Rectal smooth muscle tissue (tissue), 1 donor: Measurements from ENCODE around the gene ZNF552.
"Not testable (repeated sequence)": the region's sequence is repeated elsewhere in the genome, so short reads cannot be mapped to it uniquely, and the experiment has no call there.

Source experiments
- H3K27ac ChIP-seq: one replicate; pipeline ENCODE4 v1.7.0; 2013; ENCODE audit warnings: low read depth, low read length, inconsistent platforms
- H3K27me3 ChIP-seq: one replicate; pipeline ENCODE4 v1.7.0; 2013; ENCODE audit warnings: low read length; ENCODE audit not compliant: control insufficient read depth, insufficient read depth
- H3K36me3 ChIP-seq: one replicate; pipeline ENCODE4 v1.7.0; 2013; ENCODE audit warnings: low read length; ENCODE audit not compliant: control insufficient read depth, insufficient read depth
- H3K4me1 ChIP-seq: one replicate; pipeline ENCODE4 v1.7.0; 2013; ENCODE audit warnings: low read length; ENCODE audit not compliant: control insufficient read depth, insufficient read depth
- H3K4me3 ChIP-seq: one replicate; pipeline ENCODE4 v1.7.0; 2013; ENCODE audit warnings: low read length
- H3K9ac ChIP-seq: one replicate; pipeline ENCODE4 v1.7.0; 2013; ENCODE audit warnings: low read length

Gene ZNF552

GRCh38 chr19:57814505-57815246 is at the start of gene ZNF552:
TSS of gene ZNF552 (minus strand) at chr19:57814913. CDS start at chr19:57814743, 170 bp downstream.
- no peaks in the 10 kb centered on the region for H3K27me3 ChIP-seq
- H3K36me3 ChIP-seq: peaks cover 6% of the 10 kb centered on the region
- H3K27ac ChIP-seq: peak within 1 kb of the TSS; percentile 62

GRCh38 chr19:57862351-57862750 is 47.6 kb upstream of the ZNF552 start:
- H3K27me3 ChIP-seq, H3K4me1 ChIP-seq, H3K27ac ChIP-seq, H3K9ac ChIP-seq, H3K4me3 ChIP-seq: not testable (repeated sequence)
- H3K36me3 ChIP-seq: peaks cover 25% of the 10 kb centered on the region

More at GRCh38 chr19:57814505-57815246, at the start of gene ZNF552:
- Histone ChIP-seq H3K4me1 (no peaks in the 10 kb centered on the region), H3K4me3 (peak within 1 kb of the TSS; percentile 69), H3K9ac (peak within 1 kb of the TSS; percentile 94)

- H3K27me3 ChIP-seq, H3K4me1 ChIP-seq, H3K4me3 ChIP-seq, H3K9ac ChIP-seq, H3K27ac ChIP-seq: not testable (repeated sequence)
- peaks cover 11% of the 10 kb centered on the region for H3K36me3 ChIP-seq
Measured at GRCh38 chr19:57854117-57854516, 39.4 kb upstream of the ZNF552 start.

GRCh38 chr19:57851812-57852603 is 37.3 kb upstream of the ZNF552 start:
- not testable (repeated sequence) for H3K4me3 ChIP-seq, H3K27ac ChIP-seq, H3K36me3 ChIP-seq, H3K9ac ChIP-seq, H3K4me1 ChIP-seq, H3K27me3 ChIP-seq

- no peak overlapping the region for H3K27ac ChIP-seq
- no peaks in the 10 kb centered on the region for H3K36me3 ChIP-seq
- H3K9ac ChIP-seq: no peak overlapping the region
- no peaks in the 10 kb centered on the region for H3K27me3 ChIP-seq
- H3K4me3 ChIP-seq: peak overlapping the region; percentile 86
- H3K4me1 ChIP-seq: no peaks in the 10 kb centered on the region
Measured at GRCh38 chr19:57850553-57851017, 35.9 kb upstream of the ZNF552 start.

GRCh38 chr19:57849666-57850473 is 35.2 kb upstream of the ZNF552 start, which contains the start of gene ZNF587:
TSS of gene ZNF587 (plus strand) at chr19:57849859. CDS start at chr19:57850039, 180 bp downstream.
- H3K4me1 ChIP-seq, H3K27me3 ChIP-seq, H3K36me3 ChIP-seq: not testable (repeated sequence)
- peak within 1 kb of the TSS; percentile 27 for H3K9ac ChIP-seq
- peak within 1 kb of the TSS; percentile 36 for H3K27ac ChIP-seq
- peak within 1 kb of the TSS; percentile 86 for H3K4me3 ChIP-seq

GRCh38 chr19:57849162-57849665 is 34.5 kb upstream of the ZNF552 start:
- H3K4me3 ChIP-seq: peak overlapping the region; percentile 86
- H3K4me1 ChIP-seq, H3K9ac ChIP-seq, H3K27me3 ChIP-seq, H3K36me3 ChIP-seq, H3K27ac ChIP-seq: not testable (repeated sequence)

GRCh38 chr19:57847164-57847563 is 32.5 kb upstream of the ZNF552 start:
- not testable (repeated sequence) for H3K27me3 ChIP-seq, H3K36me3 ChIP-seq, H3K4me3 ChIP-seq, H3K9ac ChIP-seq, H3K4me1 ChIP-seq, H3K27ac ChIP-seq

- H3K4me3 ChIP-seq: no peak overlapping the region
- H3K9ac ChIP-seq: no peak overlapping the region
- H3K36me3 ChIP-seq: no peaks in the 10 kb centered on the region
- H3K27me3 ChIP-seq: no peaks in the 10 kb centered on the region
- H3K4me1 ChIP-seq: no peaks in the 10 kb centered on the region
- no peak overlapping the region for H3K27ac ChIP-seq
Measured at GRCh38 chr19:57841122-57841763, 26.5 kb upstream of the ZNF552 start.

- not testable (repeated sequence) for H3K4me3 ChIP-seq, H3K36me3 ChIP-seq, H3K9ac ChIP-seq, H3K4me1 ChIP-seq, H3K27me3 ChIP-seq, H3K27ac ChIP-seq
Measured at GRCh38 chr19:57838622-57839191, 24.0 kb upstream of the ZNF552 start.

- not testable (repeated sequence) for H3K27ac ChIP-seq, H3K9ac ChIP-seq, H3K36me3 ChIP-seq, H3K4me1 ChIP-seq, H3K27me3 ChIP-seq, H3K4me3 ChIP-seq
Measured at GRCh38 chr19:57836991-57837390, 22.3 kb upstream of the ZNF552 start.
